CD8-positive, alpha-beta memory T cell (primary cell): ENCODE results near the gene NPC1L1. TPM values are rescaled to one million over a fixed set of nuclear protein-coding genes. Genes with fewer than 3 reads are reported as not detected.

Experiments used
- CTCF ChIA-PET: fragments of 350-600 bp; sonication (Branson Sonifier 250); formaldehyde crosslinking; loops from one replicate; lab custom pipeline; 2021; ENCODE audit warnings: antibody characterized with exemption; lab: Charles Lee
- POLR2A ChIA-PET: fragments of 350-600 bp; sonication (Branson Sonifier 250); formaldehyde crosslinking; loops from one replicate; lab custom pipeline; 2021; ENCODE audit warnings: antibody characterized with exemption; lab: Charles Lee
- DNase-seq, 5 donors: peaks; one replicate each; pipeline versions ENCODE4 v3.0.0 to v3.0.0-alpha.2; 2020 to 2022; ENCODE audit warnings: mixed read lengths in 1 of 5
- H3K27ac ChIP-seq: one replicate; pipeline ENCODE4 v1.7.0; 2013; ENCODE audit warnings: low read depth, mild to moderate bottlenecking, low read length, moderate library complexity
- H3K27me3 ChIP-seq: 2 replicates; pipeline ENCODE4 v1.7.0; 2013; ENCODE audit warnings: low read length, mild to moderate bottlenecking; ENCODE audit not compliant: insufficient read depth, poor library complexity, severe bottlenecking
- H3K36me3 ChIP-seq: 2 replicates; pipeline ENCODE4 v1.7.0; 2013; ENCODE audit warnings: mild to moderate bottlenecking, low read length, moderate library complexity; ENCODE audit not compliant: insufficient read depth
- H3K4me1 ChIP-seq: 2 replicates; pipeline ENCODE4 v1.7.0; 2013; ENCODE audit warnings: mild to moderate bottlenecking, low read length, moderate library complexity; ENCODE audit not compliant: insufficient read depth
- H3K4me3 ChIP-seq: 2 replicates; pipeline ENCODE4 v1.7.0; 2013; ENCODE audit warnings: mild to moderate bottlenecking, low read length
- H3K9me3 ChIP-seq: 2 replicates; pipeline ENCODE4 v1.7.0; 2013; ENCODE audit warnings: mild to moderate bottlenecking, low read length
- H3K27ac Mint-ChIP-seq, 8 donors: one replicate each; pipeline ENCODE4 v1.8.0; 2020 to 2021; ENCODE audit warnings: mixed read lengths in 8 of 8, mild to moderate bottlenecking in 6 of 8, inconsistent platforms in 3 of 8, moderate library complexity in 3 of 8
- H3K27me3 Mint-ChIP-seq, 2 donors: one replicate each; pipeline ENCODE4 v1.8.0; 2020 to 2021; ENCODE audit warnings: mixed read lengths in 2 of 2, mild to moderate bottlenecking in 1 of 2, moderate library complexity in 1 of 2
- H3K36me3 Mint-ChIP-seq, 3 donors: one replicate each; pipeline ENCODE4 v1.8.0; 2020 to 2021; ENCODE audit warnings: mixed read lengths in 3 of 3, inconsistent platforms in 1 of 3, mild to moderate bottlenecking in 1 of 3
- H3K4me1 Mint-ChIP-seq, 3 donors: one replicate each; pipeline ENCODE4 v1.8.0; 2020 to 2021; ENCODE audit warnings: mixed read lengths in 3 of 3, inconsistent platforms in 1 of 3, mild to moderate bottlenecking in 1 of 3
- H3K4me3 Mint-ChIP-seq, 7 donors: one replicate each; pipeline ENCODE4 v1.8.0; 2020 to 2021; ENCODE audit warnings: mixed read lengths in 7 of 7, mild to moderate bottlenecking in 6 of 7, moderate library complexity in 4 of 7, inconsistent platforms in 2 of 7
- H3K9me3 Mint-ChIP-seq, 5 donors: one replicate each; pipeline ENCODE4 v1.8.0; 2020 to 2022; ENCODE audit warnings: mixed read lengths in 5 of 5, mild to moderate bottlenecking in 3 of 5, moderate library complexity in 2 of 5, inconsistent platforms in 1 of 5
- polyA plus RNA-seq: library from polyadenylated mRNA; unstranded; fragments of 300-500 nt; fragmentation: Illumina TruSeq; gene quantifications from one replicate; pipeline ENCODE4 v1.2.3, GENCODE V29; 2021
- total RNA-seq, 2 experiments: library from RNA; stranded (reverse); gene quantifications; one replicate each; pipeline ENCODE4 v1.2.3, GENCODE V29; 2021

The NPC1L1 gene
- total and polyA plus RNA-seq, 3 experiments from 2014 or later: not detected

DNA sequence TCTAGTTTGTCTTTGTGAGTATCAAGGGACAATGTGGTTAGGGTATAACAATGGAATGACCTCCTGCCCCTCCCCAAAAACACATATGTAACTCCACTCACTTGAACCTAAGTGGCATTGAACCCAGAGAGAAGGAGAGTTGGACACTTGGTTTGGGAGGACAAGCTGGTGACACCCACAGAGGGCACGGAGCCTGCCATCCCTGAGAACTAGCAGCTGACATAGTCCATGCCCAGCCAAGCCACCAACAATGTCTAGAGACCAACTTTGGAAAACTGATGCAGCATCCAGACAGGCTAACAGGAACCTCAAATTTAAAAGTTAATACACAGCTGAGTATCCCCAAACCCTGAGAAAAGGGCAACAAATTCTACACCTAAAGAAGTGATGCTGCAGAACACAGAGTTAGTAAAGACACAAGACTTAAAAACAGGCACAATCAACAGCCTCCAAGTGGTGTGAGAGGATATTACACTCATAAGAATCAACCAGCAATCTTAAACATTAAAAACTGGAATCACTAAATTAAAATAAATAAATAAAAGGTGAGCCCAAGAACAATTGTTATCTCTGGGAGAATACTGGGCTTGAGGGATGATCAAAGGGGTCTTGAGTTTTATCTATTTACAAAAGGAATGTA, 77.8 kb downstream of the NPC1L1 start:
- peaks cover 5% of the 10 kb centered on the region for H3K36me3 ChIP-seq

More for the DNA sequence above, 77.8 kb downstream of the NPC1L1 start:
- peaks cover 4 to 56% (median 17%) of the 10 kb centered on the region in 3 donors for H3K36me3 Mint-ChIP-seq
- H3K9me3 ChIP-seq: no peaks in the 10 kb centered on the region
- DNase-seq: no peak
- H3K4me1 Mint-ChIP-seq: peaks cover 71 to 91% (median 89%) of the 10 kb centered on the region in 3 donors
- no peak overlapping the region for H3K4me3 Mint-ChIP-seq
- no peaks in the 10 kb centered on the region for H3K27me3 Mint-ChIP-seq
- no peak overlapping the region for H3K4me3 ChIP-seq
- H3K27ac ChIP-seq: no peak overlapping the region
- H3K27ac Mint-ChIP-seq: peak overlapping the region in 2 of 8 donors; percentile 5 to 17
- no peaks in the 10 kb centered on the region for H3K9me3 Mint-ChIP-seq
- no peaks in the 10 kb centered on the region for H3K27me3 ChIP-seq
- POLR2A ChIA-PET: interaction anchor here (3.4 kb wide), 1 partner anchor 27 kb away, joined by 29 read pairs; the partner anchor contains the start of gene NUDCD3
- CTCF ChIA-PET: no interaction called here
- peaks cover 51% of the 10 kb centered on the region for H3K4me1 ChIP-seq

Other genes starting within 250 kb of the NPC1L1 start
- gene CAMK2B, start 215.7 kb downstream of the NPC1L1 start, total RNA-seq: under 1 TPM; 0.42 to 0.90 TPM
- not detected for gene CAMK2B, start 215.7 kb downstream of the NPC1L1 start, polyA plus RNA-seq
- 10 to 100 TPM; 98.8 to 99.5 TPM for gene NUDCD3, start 50.7 kb downstream of the NPC1L1 start, total RNA-seq
- gene NUDCD3, start 50.7 kb downstream of the NPC1L1 start, polyA plus RNA-seq: 72.0 TPM
- 100 to 1,000 TPM; 148 to 158 TPM for gene DDX56, start 32.6 kb upstream of the NPC1L1 start, total RNA-seq
- gene DDX56, start 32.6 kb upstream of the NPC1L1 start, polyA plus RNA-seq: 36.0 TPM
- gene TMED4, start 40.9 kb upstream of the NPC1L1 start, total RNA-seq: 10 to 100 TPM; 78.8 to 80.5 TPM
- 84.3 TPM for gene TMED4, start 40.9 kb upstream of the NPC1L1 start, polyA plus RNA-seq
- gene OGDH, start 65.3 kb upstream of the NPC1L1 start, total RNA-seq: 10 to 100 TPM; 92.8 to 93.8 TPM
- gene OGDH, start 65.3 kb upstream of the NPC1L1 start, polyA plus RNA-seq: 58.3 TPM
- 100 to 1,000 TPM; 119 to 122 TPM for gene ZMIZ2, start 207.5 kb upstream of the NPC1L1 start, total RNA-seq
- 9.8 TPM for gene ZMIZ2, start 207.5 kb upstream of the NPC1L1 start, polyA plus RNA-seq